Esophagus squamous epithelium (tissue), 4 donors: Measurements from ENCODE around the gene TPM4.

Experiments
- POLR2A ChIP-seq, 4 donors: fragments of 450-650 bp; IDR thresholded peaks; one replicate each; pipeline ENCODE4 v1.6.1; 2017; ENCODE audit warnings: antibody characterized with exemption in 4 of 4, mild to moderate bottlenecking in 4 of 4, moderate library complexity in 3 of 4
- TF ChIP-seq, protein P1 (sequence below), 6 experiments: fragments of 450-650 bp in 4 of 6; fragments of 200-600 bp in 2 of 6; sonication (generic) in 2 of 6; IDR thresholded peaks; one replicate each; pipeline ENCODE4 v1.5.1; 2016 to 2019; ENCODE audit warnings: antibody characterized with exemption in 6 of 6, mild to moderate bottlenecking in 4 of 6, moderate library complexity in 4 of 6

DNA sequence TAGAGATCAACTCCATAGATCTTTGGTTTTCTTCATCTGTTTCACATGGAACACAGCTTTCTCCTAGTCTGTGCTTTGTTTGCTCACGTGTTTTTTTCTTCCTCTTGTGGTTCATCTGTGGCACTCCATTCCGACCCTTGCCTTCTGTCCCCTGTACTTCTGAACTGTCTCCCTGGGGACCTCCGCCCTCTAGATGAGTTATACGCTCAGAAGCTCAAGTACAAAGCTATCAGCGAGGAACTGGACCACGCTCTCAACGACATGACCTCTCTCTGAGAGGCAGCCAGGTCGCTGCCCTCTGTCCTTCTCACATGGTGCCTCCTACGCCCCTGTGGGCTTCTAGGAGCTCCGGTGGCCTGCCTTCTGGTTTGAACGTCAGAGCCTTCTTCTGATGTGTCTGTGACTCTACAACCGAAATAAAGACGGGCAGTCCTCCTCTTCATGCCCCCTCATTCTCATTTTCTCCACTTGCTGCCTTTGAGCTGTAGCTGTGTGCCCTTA lies 18.8 kb downstream of the TPM4 start:
- TF ChIP-seq, protein P1, sequence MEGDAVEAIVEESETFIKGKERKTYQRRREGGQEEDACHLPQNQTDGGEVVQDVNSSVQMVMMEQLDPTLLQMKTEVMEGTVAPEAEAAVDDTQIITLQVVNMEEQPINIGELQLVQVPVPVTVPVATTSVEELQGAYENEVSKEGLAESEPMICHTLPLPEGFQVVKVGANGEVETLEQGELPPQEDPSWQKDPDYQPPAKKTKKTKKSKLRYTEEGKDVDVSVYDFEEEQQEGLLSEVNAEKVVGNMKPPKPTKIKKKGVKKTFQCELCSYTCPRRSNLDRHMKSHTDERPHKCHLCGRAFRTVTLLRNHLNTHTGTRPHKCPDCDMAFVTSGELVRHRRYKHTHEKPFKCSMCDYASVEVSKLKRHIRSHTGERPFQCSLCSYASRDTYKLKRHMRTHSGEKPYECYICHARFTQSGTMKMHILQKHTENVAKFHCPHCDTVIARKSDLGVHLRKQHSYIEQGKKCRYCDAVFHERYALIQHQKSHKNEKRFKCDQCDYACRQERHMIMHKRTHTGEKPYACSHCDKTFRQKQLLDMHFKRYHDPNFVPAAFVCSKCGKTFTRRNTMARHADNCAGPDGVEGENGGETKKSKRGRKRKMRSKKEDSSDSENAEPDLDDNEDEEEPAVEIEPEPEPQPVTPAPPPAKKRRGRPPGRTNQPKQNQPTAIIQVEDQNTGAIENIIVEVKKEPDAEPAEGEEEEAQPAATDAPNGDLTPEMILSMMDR (IDR thresholded peaks at IDR 0.05) = no peak
- TF ChIP-seq POLR2A (IDR thresholded peaks at IDR 0.05) = no peak
